Fibroblast of pulmonary artery (primary cell): ENCODE results near the gene ENAH.
"Not testable (repeated sequence)": the region's sequence is repeated elsewhere in the genome, so short reads cannot be mapped to it uniquely, and the experiment has no call there.

ENCODE experiments used
- DNase-seq: peaks from one replicate; pipeline ENCODE4 v3.0.0-alpha.2; 2010; ENCODE audit warnings: low read depth
- H3K4me3 ChIP-seq: replicated peaks from 2 replicates; pipeline ENCODE4 v1.5.1; 2011; ENCODE audit warnings: low read depth, mild to moderate bottlenecking, control low read depth, low read length, moderate library complexity
- CTCF ChIP-seq: IDR thresholded peaks from 2 replicates; pipeline ENCODE4 v1.5.1; 2011; ENCODE audit warnings: mild to moderate bottlenecking, control low read depth, low read length, inconsistent platforms; ENCODE audit errors: missing control alignments

Gene ENAH

GRCh38 chr1:225629483-225629882 lies 23.4 kb downstream of the ENAH start:
- H3K4me3 ChIP-seq: no peak overlapping the region
- TF ChIP-seq CTCF: no peak
- DNase-seq: no peak

GRCh38 chr1:225628794-225629193 lies 24.1 kb downstream of the ENAH start:
- H3K4me3 ChIP-seq: not testable (repeated sequence)

GRCh38 chr1:225627304-225627947 lies 25.5 kb downstream of the ENAH start:
- no peak for DNase-seq
- no peak for TF ChIP-seq CTCF

More at GRCh38 chr1:225628794-225629193, 24.1 kb downstream of the ENAH start:
- DNase-seq: not testable (repeated sequence)

GRCh38 chr1:225626698-225627097 lies 26.2 kb downstream of the ENAH start:
- no peak overlapping the region for H3K4me3 ChIP-seq
- no peak for TF ChIP-seq CTCF
- peak; percentile 37 for DNase-seq

More at GRCh38 chr1:225627304-225627947, 25.5 kb downstream of the ENAH start:
- no peak overlapping the region for H3K4me3 ChIP-seq

DNA sequence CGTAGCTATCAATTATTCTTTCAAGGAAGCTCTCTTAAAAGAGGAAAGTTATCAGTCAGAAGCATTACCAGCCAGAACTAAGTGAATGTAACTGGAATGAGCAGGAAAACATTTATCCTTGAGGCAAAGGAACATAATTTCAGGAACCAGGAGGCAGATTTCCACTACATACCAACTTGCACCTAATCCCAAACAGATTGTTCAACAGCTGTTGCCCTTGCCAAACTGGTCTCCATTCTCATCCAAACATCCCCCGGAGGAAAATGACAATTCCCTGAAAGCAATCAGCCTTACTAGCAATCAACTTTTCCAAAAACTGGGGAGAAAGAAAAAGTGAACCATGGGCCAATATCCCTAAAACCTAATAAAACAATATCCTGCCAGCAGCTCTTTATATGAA lies 35.0 kb downstream of the ENAH start:
- DNase-seq: no peak
- TF ChIP-seq CTCF: no peak
- H3K4me3 ChIP-seq: no peak overlapping the region

DNA sequence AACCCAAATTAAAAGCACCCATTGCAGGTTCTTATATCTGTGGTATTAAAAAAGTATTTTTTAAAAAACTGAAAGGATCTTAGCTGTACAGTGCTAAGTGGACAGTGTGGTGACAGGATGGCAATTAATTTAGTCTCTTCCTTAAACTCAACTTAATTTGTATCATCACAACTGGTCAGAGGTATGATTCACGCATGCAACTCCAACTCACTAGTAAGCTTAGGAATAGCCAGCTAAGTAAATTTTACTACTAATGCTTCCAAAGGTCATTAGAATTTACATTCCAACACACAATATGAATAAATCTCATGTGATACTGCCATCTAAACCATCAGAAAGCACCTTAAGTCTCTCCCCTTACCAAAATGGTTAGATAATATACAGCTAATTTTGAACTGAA lies 35.4 kb downstream of the ENAH start:
- no peak for DNase-seq
- TF ChIP-seq CTCF: no peak
- no peak overlapping the region for H3K4me3 ChIP-seq

- H3K4me3 ChIP-seq, DNase-seq: not testable (repeated sequence)
Measured at GRCh38 chr1:225615403-225615790, 37.5 kb downstream of the ENAH start.

- DNase-seq: no peak
- H3K4me3 ChIP-seq: no peak overlapping the region
- TF ChIP-seq CTCF: no peak
Measured at GRCh38 chr1:225613006-225613405, 39.9 kb downstream of the ENAH start.
